Measurements from ENCODE around the gene EFCAB11.

Gene EFCAB11

DNA sequence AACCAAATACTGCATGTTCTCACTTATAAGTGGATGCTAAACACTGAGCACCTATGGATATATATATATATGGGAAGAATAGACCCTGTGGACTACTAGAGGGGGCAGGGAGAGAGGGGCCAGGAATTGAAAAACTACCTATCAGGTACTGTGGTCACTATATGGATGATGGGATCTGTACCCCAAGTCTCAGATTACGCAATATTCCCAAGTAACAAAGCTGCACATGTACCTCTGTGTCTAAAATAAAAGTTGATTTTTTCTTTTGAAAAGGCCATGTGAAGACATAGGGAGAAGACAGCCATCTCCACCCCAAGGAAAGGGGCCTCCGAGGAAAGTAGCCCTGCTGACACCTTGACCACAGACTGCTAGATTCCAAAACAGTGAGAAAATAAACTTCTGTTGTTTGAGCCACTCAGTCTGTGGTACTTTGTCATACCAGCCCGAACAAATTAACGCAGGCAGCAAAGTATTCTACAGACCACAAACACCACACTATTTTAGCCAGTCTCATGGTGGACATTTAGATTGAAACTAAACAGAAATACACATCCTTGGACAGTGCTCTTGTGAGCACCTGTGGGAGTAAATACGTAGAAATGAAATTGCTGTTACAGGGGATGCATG, 197.1 kb downstream of the EFCAB11 start:
- Mint-ChIP-seq H3K27ac (no peak overlapping the region), H3K4me1 (peaks cover 17% of the 10 kb centered on the region), H3K36me3 (peaks cover 6% of the 10 kb centered on the region), H3K4me3 (no peak overlapping the region), H3K9me3 (peaks cover 5% of the 10 kb centered on the region), H3K27me3 (no peaks in the 10 kb centered on the region)
- DNase-seq (ENCODE audit: low spot score in 2 of 2), result no peak
- ATAC-seq (ENCODE audit: low read depth), result no peak

DNA sequence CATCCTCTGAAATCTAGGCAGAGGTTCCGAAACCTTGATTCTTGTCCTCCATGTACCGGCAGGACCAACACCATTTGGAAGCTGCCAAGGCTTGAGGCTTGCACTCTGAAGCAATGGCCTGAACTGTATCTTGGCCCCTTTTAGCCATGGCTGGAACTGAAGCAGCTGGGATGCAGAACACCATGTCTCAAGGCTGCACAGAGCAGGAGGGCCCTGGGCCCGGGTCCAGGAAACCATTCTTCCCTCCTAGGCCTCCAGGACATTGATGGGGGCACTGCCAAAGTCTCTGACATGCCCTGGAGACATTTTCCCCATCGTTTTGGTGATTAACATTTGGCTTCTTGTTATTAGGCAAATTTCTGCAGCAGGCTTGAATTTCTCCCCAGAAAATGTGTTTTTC, 198.7 kb downstream of the EFCAB11 start:
- Mint-ChIP-seq H3K27me3 (no peaks in the 10 kb centered on the region), H3K4me3 (no peak overlapping the region), H3K36me3 (peaks cover 6% of the 10 kb centered on the region), H3K4me1 (peaks cover 10% of the 10 kb centered on the region), H3K27ac (no peak overlapping the region), H3K9me3 (peaks cover 5% of the 10 kb centered on the region)
- ATAC-seq (ENCODE audit: low read depth) (no peak), DNase-seq (ENCODE audit: low spot score in 2 of 2) (no peak)

DNA sequence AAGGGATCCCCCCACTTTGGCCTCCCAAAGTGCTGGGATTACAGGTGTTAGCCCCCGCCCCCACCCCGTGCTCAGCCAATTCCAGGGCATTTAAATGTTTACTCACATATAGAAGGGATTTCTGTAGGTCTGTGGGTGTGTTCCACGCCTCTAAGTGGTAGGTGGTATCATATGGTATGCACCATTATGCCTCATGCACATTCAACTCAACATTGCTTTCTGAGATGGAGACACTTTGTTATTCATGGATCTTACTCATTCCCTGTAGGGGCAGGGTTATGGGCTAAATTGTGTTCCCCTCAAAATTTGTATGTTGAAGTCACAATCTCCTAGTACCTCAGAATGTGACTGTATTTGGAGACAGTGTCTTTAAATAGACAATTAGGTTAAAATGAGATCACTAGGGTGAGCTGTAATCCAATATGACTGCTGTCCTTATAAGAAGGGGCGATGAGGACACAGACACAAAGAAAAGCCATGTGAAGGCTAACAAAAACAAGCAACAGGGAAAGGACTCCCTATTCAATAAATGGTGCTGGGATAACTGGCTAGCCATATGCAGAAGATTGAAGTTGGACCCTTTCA, 200.6 kb downstream of the EFCAB11 start:
- peaks cover 5% of the 10 kb centered on the region for H3K9me3 Mint-ChIP-seq
- no peak for ATAC-seq (ENCODE audit: low read depth)
- DNase-seq (ENCODE audit: low spot score in 2 of 2), result no peak
- H3K36me3 Mint-ChIP-seq, result peaks cover 6% of the 10 kb centered on the region
- H3K4me3 Mint-ChIP-seq, result no peak overlapping the region
- H3K27me3 Mint-ChIP-seq, result no peaks in the 10 kb centered on the region
- H3K4me1 Mint-ChIP-seq, result peaks cover 3% of the 10 kb centered on the region
- H3K27ac Mint-ChIP-seq, result no peak overlapping the region

- H3K9me3 Mint-ChIP-seq, result peaks cover 9% of the 10 kb centered on the region
- no peak overlapping the region for H3K27ac Mint-ChIP-seq
- ATAC-seq (ENCODE audit: low read depth) (no peak), DNase-seq (ENCODE audit: low spot score in 2 of 2) (no peak)
- no peak overlapping the region for H3K4me3 Mint-ChIP-seq
- H3K27me3 Mint-ChIP-seq, result no peaks in the 10 kb centered on the region
- H3K36me3 Mint-ChIP-seq, result peaks cover 7% of the 10 kb centered on the region
- H3K4me1 Mint-ChIP-seq, result no peaks in the 10 kb centered on the region
Measured at GRCh38 chr14:89750908-89751392, 203.6 kb downstream of the EFCAB11 start.

DNA sequence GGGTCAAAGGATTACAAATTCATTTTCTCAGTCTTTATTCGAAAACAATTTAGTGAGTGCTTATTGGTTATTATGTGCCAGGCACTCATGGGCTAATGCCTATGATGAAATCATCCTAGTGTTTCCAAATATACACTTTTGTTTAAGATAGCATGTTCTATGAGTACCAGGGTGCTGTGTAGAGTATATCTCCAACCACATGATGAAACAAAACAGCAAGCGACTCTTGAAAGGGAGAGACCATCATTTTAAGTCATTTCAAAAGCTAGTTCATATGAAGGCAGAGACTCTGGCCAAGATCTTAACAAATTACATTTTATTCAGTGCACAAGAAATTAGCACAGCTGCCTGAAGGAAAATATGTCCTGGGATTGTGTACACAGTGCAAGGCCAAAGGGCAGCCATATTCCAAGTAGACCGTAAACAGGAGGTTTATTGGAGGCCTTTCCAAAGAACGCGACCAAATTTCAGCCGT, 204.2 kb downstream of the EFCAB11 start:
- H3K36me3 Mint-ChIP-seq, result peaks cover 7% of the 10 kb centered on the region
- no peak for DNase-seq (ENCODE audit: low spot score in 2 of 2)
- no peak for ATAC-seq (ENCODE audit: low read depth)
- H3K27me3 Mint-ChIP-seq, result no peaks in the 10 kb centered on the region
- peaks cover 10% of the 10 kb centered on the region for H3K9me3 Mint-ChIP-seq
- H3K27ac Mint-ChIP-seq, result no peak overlapping the region
- H3K4me3 Mint-ChIP-seq, result no peak overlapping the region
- no peaks in the 10 kb centered on the region for H3K4me1 Mint-ChIP-seq

DNA sequence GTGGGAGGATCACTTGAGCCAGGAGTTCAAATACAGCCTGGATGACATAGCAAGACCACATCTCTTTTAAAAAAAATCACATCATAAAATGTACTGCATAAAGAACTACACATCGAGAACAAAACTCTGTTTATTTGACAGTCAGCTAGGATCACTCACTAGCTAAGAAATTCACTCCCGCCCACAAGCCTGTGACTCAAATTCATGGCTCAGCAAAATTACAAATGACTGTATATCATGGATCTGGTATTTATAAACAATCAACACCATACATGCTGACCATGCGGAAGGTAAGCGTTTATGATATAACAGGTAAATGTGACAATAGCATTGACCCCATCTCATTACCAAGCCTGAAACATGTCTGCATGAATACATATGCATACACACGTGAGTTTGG, 206.5 kb downstream of the EFCAB11 start:
- ATAC-seq (ENCODE audit: low read depth) (no peak), DNase-seq (ENCODE audit: low spot score in 2 of 2) (no peak)
- no peaks in the 10 kb centered on the region for H3K27me3 Mint-ChIP-seq

DNA sequence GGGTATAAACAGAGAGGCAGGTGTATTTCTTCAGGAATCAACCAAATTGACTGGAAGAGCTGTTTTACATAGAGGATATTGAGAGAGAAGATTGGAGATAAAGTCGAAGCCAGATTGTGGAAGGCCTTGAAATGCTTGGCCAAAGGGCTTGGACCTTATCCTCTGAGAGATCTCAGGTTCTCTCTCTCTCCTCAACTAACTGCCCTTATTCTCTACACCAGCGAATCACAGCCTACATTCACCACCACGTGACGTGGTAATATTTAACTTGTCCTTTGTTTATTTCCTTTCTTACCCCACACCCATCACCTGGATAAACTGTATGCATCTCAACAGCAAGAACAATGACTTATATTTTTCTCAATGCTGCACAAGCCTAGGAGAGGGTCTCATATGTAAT, 207.4 kb downstream of the EFCAB11 start:
- Mint-ChIP-seq H3K4me3 (no peak overlapping the region), H3K36me3 (peaks cover 5% of the 10 kb centered on the region), H3K27ac (no peak overlapping the region), H3K27me3 (no peaks in the 10 kb centered on the region), H3K9me3 (peaks cover 10% of the 10 kb centered on the region), H3K4me1 (no peaks in the 10 kb centered on the region)
- DNase-seq (ENCODE audit: low spot score in 2 of 2), result no peak
- no peak for ATAC-seq (ENCODE audit: low read depth)

More for the DNA sequence above, 206.5 kb downstream of the EFCAB11 start:
- H3K36me3 Mint-ChIP-seq, result peaks cover 5% of the 10 kb centered on the region
- no peaks in the 10 kb centered on the region for H3K4me1 Mint-ChIP-seq
- H3K27ac Mint-ChIP-seq, result no peak overlapping the region
- H3K9me3 Mint-ChIP-seq, result peaks cover 10% of the 10 kb centered on the region
- no peak overlapping the region for H3K4me3 Mint-ChIP-seq

- ATAC-seq (ENCODE audit: low read depth), result no peak
- Mint-ChIP-seq H3K9me3 (peaks cover 10% of the 10 kb centered on the region), H3K27me3 (no peaks in the 10 kb centered on the region), H3K4me3 (no peak overlapping the region), H3K4me1 (no peaks in the 10 kb centered on the region), H3K36me3 (peaks cover 6% of the 10 kb centered on the region), H3K27ac (no peak overlapping the region)
- DNase-seq (ENCODE audit: low spot score in 2 of 2), result no peak
Measured at GRCh38 chr14:89746654-89747053, 207.9 kb downstream of the EFCAB11 start.

DNA sequence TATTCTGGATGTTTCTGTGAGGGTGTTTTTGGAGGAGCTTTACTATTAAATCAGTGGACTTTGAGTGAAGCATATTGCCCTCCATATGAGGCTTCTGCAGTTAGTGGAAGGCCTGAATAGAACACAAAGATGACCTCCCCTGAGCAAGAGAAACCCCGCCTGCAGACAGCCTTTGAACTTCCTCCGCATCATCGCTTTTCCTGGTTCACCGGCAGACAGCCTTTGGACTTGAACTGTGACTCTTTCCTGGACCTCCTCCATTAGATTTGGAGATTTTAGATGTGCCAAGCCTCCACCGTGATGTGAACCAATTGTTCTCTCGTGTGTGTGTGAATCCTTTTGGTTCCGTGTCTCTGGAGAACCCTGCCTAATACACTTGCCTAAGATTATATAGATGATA, 208.4 kb downstream of the EFCAB11 start:
- Mint-ChIP-seq H3K27ac (no peak overlapping the region), H3K4me3 (no peak overlapping the region), H3K4me1 (no peaks in the 10 kb centered on the region), H3K27me3 (no peaks in the 10 kb centered on the region), H3K9me3 (peaks cover 10% of the 10 kb centered on the region), H3K36me3 (peaks cover 6% of the 10 kb centered on the region)
- DNase-seq (ENCODE audit: low spot score in 2 of 2) (no peak), ATAC-seq (ENCODE audit: low read depth) (no peak)

Measured in memory B cell (primary cell).